Measurements from ENCODE around the gene DCAF11. TPM values are rescaled to one million over a fixed set of nuclear protein-coding genes. Genes with fewer than 3 reads are reported as not detected.

DCAF11 gene
- total RNA-seq, 4 donors from 2014 or later = 50.1 to 76.0 (median 54.4) TPM

DNA sequence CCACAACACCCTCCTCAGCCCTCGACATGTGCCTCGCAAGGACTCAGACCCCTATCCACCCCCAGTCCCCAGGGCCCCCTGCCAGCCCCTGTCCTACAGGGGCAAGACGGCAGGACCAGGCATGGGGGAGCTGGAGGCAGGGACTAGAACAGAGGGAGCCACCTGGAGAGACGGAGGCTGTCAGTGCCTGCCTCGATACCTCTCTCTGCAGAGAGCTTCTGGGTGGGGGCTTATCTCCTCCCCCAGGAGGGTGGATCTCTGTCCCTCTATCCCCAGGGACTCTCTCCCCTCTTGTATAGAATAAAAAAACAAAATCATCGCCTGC lies 45.2 kb upstream of the DCAF11 start:
- DNase-seq (ENCODE audit: low spot score) (no peak), ATAC-seq (ENCODE audit: low FRiP score) (no peak)
- no peak for TF ChIP-seq CTCF (IDR thresholded peaks at IDR 0.05)

DNA sequence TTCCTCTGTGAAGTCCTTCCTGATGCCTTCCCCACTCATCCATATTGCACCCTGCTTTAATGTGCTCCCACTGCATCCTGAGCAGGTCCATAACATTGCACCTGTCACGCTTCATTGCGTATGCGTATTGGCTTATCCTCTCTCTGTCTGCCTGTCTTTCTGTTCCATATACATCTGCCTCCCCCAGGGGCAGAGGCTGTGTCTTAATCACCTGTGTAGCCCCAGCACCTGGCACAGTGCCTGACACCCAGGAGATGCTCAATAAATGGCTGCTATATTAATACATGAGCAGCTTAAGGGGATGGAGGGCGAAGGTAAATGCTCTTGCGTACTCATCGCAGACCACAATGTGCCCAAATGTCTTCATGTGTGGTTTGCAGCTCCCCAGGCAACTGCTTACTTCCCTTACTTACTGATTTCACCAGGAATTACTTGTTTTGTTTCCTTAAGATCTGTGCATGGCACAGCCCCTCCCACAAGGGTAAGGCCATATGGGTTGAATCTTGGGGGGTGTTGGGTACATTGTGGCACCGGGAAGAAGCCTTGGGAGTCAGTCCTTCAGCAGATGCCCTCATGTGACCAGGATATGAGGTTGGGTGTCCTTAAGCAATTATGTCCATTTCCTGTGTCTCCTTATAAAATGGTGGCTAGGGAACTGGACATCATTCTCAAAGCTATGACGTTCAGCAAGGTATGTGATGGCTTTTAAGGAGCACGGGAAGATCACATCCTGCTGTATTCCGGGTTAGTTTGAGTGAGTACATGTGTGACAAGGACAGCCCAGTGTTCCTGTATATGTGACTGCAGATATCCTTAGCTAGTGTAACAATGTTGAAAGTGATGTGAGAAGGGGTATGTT lies 44.1 kb upstream of the DCAF11 start:
- DNase-seq (ENCODE audit: low spot score) = no peak
- no peak for ATAC-seq (ENCODE audit: low FRiP score)
- no peak for TF ChIP-seq CTCF (IDR thresholded peaks at IDR 0.05)

- no peak for ATAC-seq (ENCODE audit: low FRiP score)
- no peak for TF ChIP-seq CTCF (IDR thresholded peaks at IDR 0.05)
- DNase-seq (ENCODE audit: low spot score) = no peak
These were observed 43.4 kb upstream of the DCAF11 start, which contains the start of gene CPNE6 for GRCh38 chr14:24071144-24071697. CPNE6 (plus strand) TSS chr14:24071562; CDS start chr14:24072937, 1,375 bp downstream.

- no peak for TF ChIP-seq CTCF (IDR thresholded peaks at IDR 0.05)
- DNase-seq (ENCODE audit: low spot score) = no peak
These were observed 42.6 kb upstream of the DCAF11 start for GRCh38 chr14:24071836-24072430.

DNA sequence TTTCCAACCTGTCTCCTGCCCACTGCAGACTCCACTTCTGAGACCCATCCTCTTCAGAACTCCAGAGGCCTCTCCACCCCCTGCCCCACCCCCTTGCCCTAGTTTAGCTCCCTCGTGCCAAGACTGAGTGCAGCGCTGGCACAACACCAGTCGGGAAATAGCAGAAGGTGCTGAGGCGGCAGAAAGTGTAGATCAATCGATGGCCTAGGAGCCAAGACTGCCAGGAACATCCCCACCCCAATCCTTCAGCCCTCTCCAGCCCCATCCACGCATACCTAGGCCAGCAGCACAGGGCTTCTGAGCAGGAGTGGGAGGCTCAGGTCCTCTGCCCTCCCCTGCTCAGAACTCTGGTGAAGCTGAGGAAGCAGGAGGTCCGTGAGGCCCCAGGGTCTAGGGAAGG lies 42.1 kb upstream of the DCAF11 start:
- no peak for ATAC-seq (ENCODE audit: low FRiP score)
- TF ChIP-seq CTCF (IDR thresholded peaks at IDR 0.05) = no peak
- no peak for DNase-seq (ENCODE audit: low spot score)

More at GRCh38 chr14:24071836-24072430, 42.6 kb upstream of the DCAF11 start:
- ATAC-seq (ENCODE audit: low FRiP score) = no peak

DNA sequence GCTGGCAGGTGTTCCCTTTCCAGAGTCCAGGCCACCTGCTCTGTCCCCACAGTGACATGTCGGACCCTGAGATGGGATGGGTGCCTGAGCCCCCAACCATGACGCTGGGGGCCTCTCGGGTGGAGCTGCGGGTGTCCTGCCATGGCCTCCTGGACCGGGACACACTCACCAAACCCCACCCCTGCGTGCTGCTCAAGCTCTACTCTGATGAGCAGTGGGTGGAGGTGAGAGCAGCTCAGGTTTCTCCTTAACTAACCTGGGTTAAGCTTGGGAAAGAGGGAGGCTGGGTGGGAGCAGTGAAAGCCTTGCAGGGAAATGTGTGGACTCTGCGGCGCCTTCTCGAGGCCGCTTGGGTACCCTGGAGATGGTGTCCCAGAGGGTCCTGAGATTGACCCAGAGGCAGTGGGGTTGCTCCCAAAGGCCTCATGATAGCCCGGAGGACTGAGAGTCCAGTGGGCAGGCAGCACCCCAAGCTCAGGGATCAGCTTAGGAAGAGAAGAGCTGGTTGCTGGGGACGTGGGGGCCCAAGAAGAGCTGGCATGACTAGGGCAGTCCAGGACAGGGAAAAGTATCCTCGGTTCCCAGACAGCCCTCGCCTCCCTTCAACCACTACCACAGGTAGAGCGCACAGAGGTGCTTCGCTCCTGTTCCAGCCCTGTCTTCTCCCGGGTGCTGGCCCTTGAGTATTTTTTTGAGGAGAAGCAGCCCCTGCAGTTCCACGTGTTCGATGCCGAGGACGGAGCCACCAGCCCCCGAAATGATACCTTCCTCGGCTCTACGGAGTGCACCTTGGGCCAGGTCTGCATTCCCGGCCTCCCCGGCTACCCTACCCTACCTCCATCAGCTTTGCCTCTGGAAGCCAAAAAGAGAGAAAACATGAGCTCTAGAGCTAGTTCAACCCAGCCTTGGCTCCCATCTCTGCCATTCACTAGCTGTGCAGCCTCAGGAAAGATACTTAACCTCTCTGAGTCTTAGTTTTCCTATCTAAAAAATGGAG lies 41.4 kb upstream of the DCAF11 start:
- no peak for DNase-seq (ENCODE audit: low spot score)
- ATAC-seq (ENCODE audit: low FRiP score) = no peak
- TF ChIP-seq CTCF (IDR thresholded peaks at IDR 0.05) = no peak

Measured in omental fat pad (tissue), 4 donors.